Measurements from ENCODE around the gene RABGAP1L. TPM values are rescaled to one million over a fixed set of nuclear protein-coding genes. Genes with fewer than 3 reads are reported as not detected.

Gene RABGAP1L
- polyA plus RNA-seq, 1 donor (not counting 4 experiments of a cell fraction or from before 2014, with no cell fraction given), result 24.2 TPM

- no peak for FAIRE-seq
- dilution Hi-C loops (cut with MboI; ENCODE audit: extremely low pct_ligation_motif_present, low sequenced_read_pairs), result no loop called here
Measured at GRCh38 chr1:174671826-174672225, 512.5 kb downstream of the RABGAP1L start.

GRCh38 chr1:174676856-174677255, 517.5 kb downstream of the RABGAP1L start:
- Histone ChIP-seq H3K4me3 (ENCODE audit: control insufficient read depth in 2 of 3, extremely low read depth in 1 of 3, insufficient read depth in 2 of 3, low read depth in 1 of 3, low read length in 3 of 3) (no peak overlapping the region), H3K36me3 (ENCODE audit: control insufficient read depth in 2 of 2, extremely low read depth in 1 of 2, insufficient read depth in 2 of 2, low read length in 2 of 2) (no peaks in the 10 kb centered on the region), H3K27ac (ENCODE audit: control insufficient read depth, insufficient read depth, low read length) (no peak overlapping the region), H3K9me3 (ENCODE audit: control insufficient read depth, low read depth, low read length) (no peaks in the 10 kb centered on the region), H3K27me3 (ENCODE audit: control insufficient read depth, extremely low read depth, insufficient read depth, low read length) (no peaks in the 10 kb centered on the region), H3K9me1 (ENCODE audit: control insufficient read depth, extremely low read depth, insufficient read depth, low read length) (no peaks in the 10 kb centered on the region), H3K9ac (ENCODE audit: control insufficient read depth, extremely low read depth, insufficient read depth, low read length) (no peak overlapping the region), H2AFZ (ENCODE audit: control insufficient read depth, low read length) (no peak overlapping the region), H3K4me1 (ENCODE audit: control insufficient read depth, extremely low read depth, insufficient read depth, low read length) (no peaks in the 10 kb centered on the region), H3K79me2 (ENCODE audit: control insufficient read depth, insufficient read depth, low read length) (no peaks in the 10 kb centered on the region), H3K4me2 (ENCODE audit: control insufficient read depth, extremely low read depth, insufficient read depth, low read depth, low read length) (no peak overlapping the region), H4K20me1 (ENCODE audit: control insufficient read depth, extremely low read depth, insufficient read depth, low read length) (no peaks in the 10 kb centered on the region)
- no peak for DNase-seq (ENCODE audit: low read depth, low spot score)
- TF ChIP-seq EZH2 (IDR thresholded peaks at IDR 0.05; ENCODE audit: low read length), result no peak
- TF ChIP-seq, protein P1, sequence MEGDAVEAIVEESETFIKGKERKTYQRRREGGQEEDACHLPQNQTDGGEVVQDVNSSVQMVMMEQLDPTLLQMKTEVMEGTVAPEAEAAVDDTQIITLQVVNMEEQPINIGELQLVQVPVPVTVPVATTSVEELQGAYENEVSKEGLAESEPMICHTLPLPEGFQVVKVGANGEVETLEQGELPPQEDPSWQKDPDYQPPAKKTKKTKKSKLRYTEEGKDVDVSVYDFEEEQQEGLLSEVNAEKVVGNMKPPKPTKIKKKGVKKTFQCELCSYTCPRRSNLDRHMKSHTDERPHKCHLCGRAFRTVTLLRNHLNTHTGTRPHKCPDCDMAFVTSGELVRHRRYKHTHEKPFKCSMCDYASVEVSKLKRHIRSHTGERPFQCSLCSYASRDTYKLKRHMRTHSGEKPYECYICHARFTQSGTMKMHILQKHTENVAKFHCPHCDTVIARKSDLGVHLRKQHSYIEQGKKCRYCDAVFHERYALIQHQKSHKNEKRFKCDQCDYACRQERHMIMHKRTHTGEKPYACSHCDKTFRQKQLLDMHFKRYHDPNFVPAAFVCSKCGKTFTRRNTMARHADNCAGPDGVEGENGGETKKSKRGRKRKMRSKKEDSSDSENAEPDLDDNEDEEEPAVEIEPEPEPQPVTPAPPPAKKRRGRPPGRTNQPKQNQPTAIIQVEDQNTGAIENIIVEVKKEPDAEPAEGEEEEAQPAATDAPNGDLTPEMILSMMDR (optimal IDR thresholded peaks at IDR 0.05 in 1 of 3, IDR thresholded peaks at IDR 0.05 in 1 of 3, conservative IDR thresholded peaks at IDR 0.05 in 1 of 3; ENCODE audit: extremely low read depth in 1 of 3, insufficient read depth in 2 of 3, low read length in 3 of 3), result no peak
- dilution Hi-C loops (cut with MboI; ENCODE audit: extremely low pct_ligation_motif_present, low sequenced_read_pairs), result no loop called here
- no peak for FAIRE-seq

More at GRCh38 chr1:174671826-174672225, 512.5 kb downstream of the RABGAP1L start:
- H3K9ac ChIP-seq (ENCODE audit: control insufficient read depth, extremely low read depth, insufficient read depth, low read length), result no peak overlapping the region
- H3K27me3 ChIP-seq (ENCODE audit: control insufficient read depth, extremely low read depth, insufficient read depth, low read length), result no peaks in the 10 kb centered on the region
- no peaks in the 10 kb centered on the region for H3K79me2 ChIP-seq (ENCODE audit: control insufficient read depth, insufficient read depth, low read length)
- H4K20me1 ChIP-seq (ENCODE audit: control insufficient read depth, extremely low read depth, insufficient read depth, low read length), result no peaks in the 10 kb centered on the region
- H3K36me3 ChIP-seq (ENCODE audit: control insufficient read depth in 2 of 2, extremely low read depth in 1 of 2, insufficient read depth in 2 of 2, low read length in 2 of 2), result no peaks in the 10 kb centered on the region
- no peaks in the 10 kb centered on the region for H3K9me1 ChIP-seq (ENCODE audit: control insufficient read depth, extremely low read depth, insufficient read depth, low read length)
- H3K4me3 ChIP-seq (ENCODE audit: control insufficient read depth in 2 of 3, extremely low read depth in 1 of 3, insufficient read depth in 2 of 3, low read depth in 1 of 3, low read length in 3 of 3), result no peak overlapping the region
- H3K4me2 ChIP-seq (ENCODE audit: control insufficient read depth, extremely low read depth, insufficient read depth, low read depth, low read length), result no peak overlapping the region
- H3K9me3 ChIP-seq (ENCODE audit: control insufficient read depth, low read depth, low read length), result no peaks in the 10 kb centered on the region
- H3K27ac ChIP-seq (ENCODE audit: control insufficient read depth, insufficient read depth, low read length), result no peak overlapping the region
- no peaks in the 10 kb centered on the region for H3K4me1 ChIP-seq (ENCODE audit: control insufficient read depth, extremely low read depth, insufficient read depth, low read length)
- TF ChIP-seq EZH2 (IDR thresholded peaks at IDR 0.05; ENCODE audit: low read length), result no peak
- no peak overlapping the region for H2AFZ ChIP-seq (ENCODE audit: control insufficient read depth, low read length)
- no peak for DNase-seq (ENCODE audit: low read depth, low spot score)

GRCh38 chr1:174678657-174679056, 519.3 kb downstream of the RABGAP1L start:
- no peak overlapping the region for H3K27ac ChIP-seq (ENCODE audit: control insufficient read depth, insufficient read depth, low read length)
- TF ChIP-seq EZH2 (IDR thresholded peaks at IDR 0.05; ENCODE audit: low read length), result no peak
- TF ChIP-seq, protein P1 (optimal IDR thresholded peaks at IDR 0.05 in 1 of 3, IDR thresholded peaks at IDR 0.05 in 1 of 3, conservative IDR thresholded peaks at IDR 0.05 in 1 of 3; ENCODE audit: extremely low read depth in 1 of 3, insufficient read depth in 2 of 3, low read length in 3 of 3), result no peak
- DNase-seq (ENCODE audit: low read depth, low spot score) (no peak), FAIRE-seq (no peak)
- H3K4me1 ChIP-seq (ENCODE audit: control insufficient read depth, extremely low read depth, insufficient read depth, low read length), result no peaks in the 10 kb centered on the region
- H3K9me3 ChIP-seq (ENCODE audit: control insufficient read depth, low read depth, low read length), result no peaks in the 10 kb centered on the region
- H3K4me3 ChIP-seq (ENCODE audit: control insufficient read depth in 2 of 3, extremely low read depth in 1 of 3, insufficient read depth in 2 of 3, low read depth in 1 of 3, low read length in 3 of 3), result no peak overlapping the region
- no peaks in the 10 kb centered on the region for H3K27me3 ChIP-seq (ENCODE audit: control insufficient read depth, extremely low read depth, insufficient read depth, low read length)
- no peaks in the 10 kb centered on the region for H4K20me1 ChIP-seq (ENCODE audit: control insufficient read depth, extremely low read depth, insufficient read depth, low read length)
- H3K36me3 ChIP-seq (ENCODE audit: control insufficient read depth in 2 of 2, extremely low read depth in 1 of 2, insufficient read depth in 2 of 2, low read length in 2 of 2), result no peaks in the 10 kb centered on the region
- dilution Hi-C loops (cut with MboI; ENCODE audit: extremely low pct_ligation_motif_present, low sequenced_read_pairs), result no loop called here
- no peaks in the 10 kb centered on the region for H3K9me1 ChIP-seq (ENCODE audit: control insufficient read depth, extremely low read depth, insufficient read depth, low read length)
- H2AFZ ChIP-seq (ENCODE audit: control insufficient read depth, low read length), result no peak overlapping the region
- H3K9ac ChIP-seq (ENCODE audit: control insufficient read depth, extremely low read depth, insufficient read depth, low read length), result no peak overlapping the region
- no peak overlapping the region for H3K4me2 ChIP-seq (ENCODE audit: control insufficient read depth, extremely low read depth, insufficient read depth, low read depth, low read length)
- H3K79me2 ChIP-seq (ENCODE audit: control insufficient read depth, insufficient read depth, low read length), result no peaks in the 10 kb centered on the region

All from keratinocyte (primary cell).